WERI-Rb-1 (cell line): ENCODE data around the gene TMEM212.

Experiments used
- DNase-seq: peaks from one replicate; pipeline ENCODE4 v3.0.0-alpha.2; 2020
- H3K27ac ChIP-seq: fragments of 250-450 bp; sonication (Bioruptor Pico); 2 replicates; pipeline ENCODE4 v1.5.1; 2020; ENCODE audit warnings: mild to moderate bottlenecking, moderate library complexity
- H3K27me3 ChIP-seq: fragments of 250-450 bp; sonication (Bioruptor Pico); 2 replicates; pipeline ENCODE4 v1.5.1; 2021; ENCODE audit warnings: mild to moderate bottlenecking, low read depth, moderate library complexity; ENCODE audit not compliant: insufficient read depth, severe bottlenecking
- H3K36me3 ChIP-seq: fragments of 250-450 bp; sonication (Bioruptor Pico); 2 replicates; pipeline ENCODE4 v1.5.1; 2020; ENCODE audit warnings: mild to moderate bottlenecking, moderate library complexity
- H3K4me3 ChIP-seq: 2 replicates; pipeline ENCODE4 v1.5.1; 2011; ENCODE audit warnings: low read depth, mild to moderate bottlenecking, control low read depth, low read length
- H3K9me3 ChIP-seq: fragments of 250-450 bp; sonication (Bioruptor Pico); 2 replicates; pipeline ENCODE4 v1.5.1; 2021; ENCODE audit warnings: mild to moderate bottlenecking, moderate library complexity; ENCODE audit not compliant: severe bottlenecking
- CTCF ChIP-seq: IDR thresholded peaks from 2 replicates; pipeline ENCODE4 v1.5.1; 2011; ENCODE audit warnings: low read depth, mild to moderate bottlenecking, control low read depth, inconsistent platforms, low read length

The TMEM212 gene

GRCh38 chr3:171810629-171811294, 32.4 kb upstream of the TMEM212 start:
- TF ChIP-seq CTCF, result no peak
- Histone ChIP-seq H3K27me3 (no peaks in the 10 kb centered on the region), H3K9me3 (no peaks in the 10 kb centered on the region), H3K36me3 (no peaks in the 10 kb centered on the region), H3K27ac (no peak overlapping the region), H3K4me3 (peak overlapping the region; percentile 55)
- DNase-seq, result no peak

DNA sequence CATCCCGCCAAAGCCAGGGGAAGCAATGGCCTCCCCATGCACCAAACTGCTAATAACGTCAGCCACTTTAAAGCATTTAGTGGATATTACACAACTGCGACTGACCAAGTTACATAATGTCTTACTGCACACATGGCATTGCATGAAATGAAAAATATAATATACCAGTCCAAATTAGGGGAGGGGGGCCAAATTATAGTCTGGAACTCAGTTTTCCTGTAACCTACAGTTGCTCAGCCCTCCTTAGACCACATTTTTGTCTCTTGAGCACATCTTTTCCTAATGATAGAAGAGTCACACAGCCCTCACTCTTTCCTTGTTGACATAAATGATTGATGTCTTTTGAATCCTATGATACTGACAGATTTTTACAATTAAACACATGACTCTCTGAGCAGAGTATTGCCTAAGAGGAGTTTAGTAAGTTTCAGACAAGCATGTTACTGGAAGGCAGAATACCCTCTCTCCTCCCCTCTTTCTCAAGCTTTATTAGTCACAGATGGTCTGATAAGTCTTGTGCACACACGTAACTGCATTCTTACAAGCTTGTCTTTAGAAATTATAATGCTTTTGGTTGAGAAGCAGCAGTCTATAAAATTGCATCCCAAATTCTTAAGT, 31.7 kb upstream of the TMEM212 start:
- H3K27me3 ChIP-seq, result no peaks in the 10 kb centered on the region
- no peaks in the 10 kb centered on the region for H3K9me3 ChIP-seq
- H3K4me3 ChIP-seq, result no peak overlapping the region
- H3K36me3 ChIP-seq, result no peaks in the 10 kb centered on the region
- no peak for TF ChIP-seq CTCF
- no peak for DNase-seq
- no peak overlapping the region for H3K27ac ChIP-seq

GRCh38 chr3:171811913-171812335, 31.2 kb upstream of the TMEM212 start:
- Histone ChIP-seq H3K4me3 (no peak overlapping the region), H3K36me3 (no peaks in the 10 kb centered on the region), H3K27ac (no peak overlapping the region), H3K27me3 (no peaks in the 10 kb centered on the region), H3K9me3 (no peaks in the 10 kb centered on the region)
- TF ChIP-seq CTCF, result no peak
- no peak for DNase-seq

GRCh38 chr3:171812811-171813210, 30.3 kb upstream of the TMEM212 start:
- Histone ChIP-seq H3K27ac (no peak overlapping the region), H3K9me3 (no peaks in the 10 kb centered on the region), H3K27me3 (no peaks in the 10 kb centered on the region), H3K36me3 (no peaks in the 10 kb centered on the region), H3K4me3 (no peak overlapping the region)
- TF ChIP-seq CTCF, result no peak
- DNase-seq, result no peak

- no peaks in the 10 kb centered on the region for H3K27me3 ChIP-seq
- DNase-seq, result no peak
- no peak overlapping the region for H3K4me3 ChIP-seq
- no peaks in the 10 kb centered on the region for H3K9me3 ChIP-seq
- H3K36me3 ChIP-seq, result no peaks in the 10 kb centered on the region
- no peak for TF ChIP-seq CTCF
- H3K27ac ChIP-seq, result no peak overlapping the region
These were observed 29.8 kb upstream of the TMEM212 start for GRCh38 chr3:171813278-171813896.
